ENCODE results near the gene TMPRSS9.

TMPRSS9 gene

DNA sequence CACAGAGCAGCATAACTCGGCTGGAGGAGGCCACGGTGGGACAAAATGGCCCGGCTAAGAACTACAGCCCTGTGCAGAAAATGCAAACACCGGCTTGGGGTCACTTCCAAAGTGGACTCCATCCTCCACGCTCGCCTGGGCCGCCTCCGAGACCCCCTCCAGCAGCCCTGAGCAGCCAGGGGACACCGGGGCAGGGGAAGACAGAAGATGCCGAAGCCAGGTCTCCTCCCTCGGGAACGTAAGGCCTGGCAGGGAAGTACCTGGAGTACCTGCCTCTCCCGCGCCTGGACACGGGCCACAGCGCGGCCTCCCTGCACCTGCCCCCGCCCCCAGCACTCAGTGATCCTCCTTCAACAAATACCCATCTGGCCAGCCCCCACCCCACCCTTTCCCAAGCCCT lies 91.7 kb downstream of the TMPRSS9 start:
- TF ChIP-seq BACH2 (CRISPR knock-in tag; IDR thresholded peaks at IDR 0.05; ENCODE audit: borderline replicate concordance): no peak
- no peak for TF ChIP-seq OSR1 (CRISPR knock-in tag; IDR thresholded peaks at IDR 0.05)
- no peak for TF ChIP-seq ZFP3 (CRISPR knock-in tag; IDR thresholded peaks at IDR 0.05)
- TF ChIP-seq, protein P1, sequence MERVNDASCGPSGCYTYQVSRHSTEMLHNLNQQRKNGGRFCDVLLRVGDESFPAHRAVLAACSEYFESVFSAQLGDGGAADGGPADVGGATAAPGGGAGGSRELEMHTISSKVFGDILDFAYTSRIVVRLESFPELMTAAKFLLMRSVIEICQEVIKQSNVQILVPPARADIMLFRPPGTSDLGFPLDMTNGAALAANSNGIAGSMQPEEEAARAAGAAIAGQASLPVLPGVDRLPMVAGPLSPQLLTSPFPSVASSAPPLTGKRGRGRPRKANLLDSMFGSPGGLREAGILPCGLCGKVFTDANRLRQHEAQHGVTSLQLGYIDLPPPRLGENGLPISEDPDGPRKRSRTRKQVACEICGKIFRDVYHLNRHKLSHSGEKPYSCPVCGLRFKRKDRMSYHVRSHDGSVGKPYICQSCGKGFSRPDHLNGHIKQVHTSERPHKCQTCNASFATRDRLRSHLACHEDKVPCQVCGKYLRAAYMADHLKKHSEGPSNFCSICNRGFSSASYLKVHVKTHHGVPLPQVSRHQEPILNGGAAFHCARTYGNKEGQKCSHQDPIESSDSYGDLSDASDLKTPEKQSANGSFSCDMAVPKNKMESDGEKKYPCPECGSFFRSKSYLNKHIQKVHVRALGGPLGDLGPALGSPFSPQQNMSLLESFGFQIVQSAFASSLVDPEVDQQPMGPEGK (CRISPR knock-in tag; IDR thresholded peaks at IDR 0.05; ENCODE audit: borderline replicate concordance): no peak
- no peak for TF ChIP-seq CSDC2 (CRISPR knock-in tag; IDR thresholded peaks at IDR 0.05)
- TF ChIP-seq TOX (CRISPR knock-in tag; IDR thresholded peaks at IDR 0.05; ENCODE audit: borderline replicate concordance): no peak
- no peak for TF ChIP-seq SNAI2 (CRISPR knock-in tag; IDR thresholded peaks at IDR 0.05)
- ATAC-seq: no peak

DNA sequence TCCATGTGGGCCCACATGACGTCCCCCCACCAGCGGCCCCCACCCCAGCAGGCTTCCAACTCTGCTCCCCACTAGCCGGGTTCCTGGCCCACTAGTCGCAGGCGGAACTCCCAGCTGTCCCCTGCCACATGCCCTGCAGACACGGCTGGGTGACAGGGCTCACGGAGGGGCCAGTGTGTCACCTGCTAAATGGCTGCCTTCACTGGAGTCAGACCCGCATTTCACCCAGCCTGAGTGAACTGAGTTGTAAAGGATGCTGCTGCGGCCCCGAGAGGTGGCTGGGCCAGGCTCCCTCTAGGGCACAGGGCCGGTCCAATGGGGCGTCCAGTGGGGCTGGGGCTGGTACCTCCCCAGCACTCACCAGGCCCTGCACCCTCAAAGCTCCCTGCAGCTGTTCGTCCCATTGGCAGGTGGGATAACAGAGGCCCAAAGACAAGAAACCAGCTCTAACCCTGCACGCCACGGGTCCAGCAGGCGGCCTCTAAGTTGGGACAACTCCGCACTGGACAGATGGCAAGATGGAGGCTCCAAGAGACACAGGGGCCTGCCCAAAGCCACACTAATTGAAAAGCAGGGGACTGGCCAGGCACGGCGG lies 93.5 kb downstream of the TMPRSS9 start:
- no peak for ATAC-seq
- TF ChIP-seq ZNF70 (CRISPR knock-in tag; IDR thresholded peaks at IDR 0.05) (no peak), BACH2 (CRISPR knock-in tag; IDR thresholded peaks at IDR 0.05; ENCODE audit: borderline replicate concordance) (no peak), OSR1 (CRISPR knock-in tag; IDR thresholded peaks at IDR 0.05) (no peak)

DNA sequence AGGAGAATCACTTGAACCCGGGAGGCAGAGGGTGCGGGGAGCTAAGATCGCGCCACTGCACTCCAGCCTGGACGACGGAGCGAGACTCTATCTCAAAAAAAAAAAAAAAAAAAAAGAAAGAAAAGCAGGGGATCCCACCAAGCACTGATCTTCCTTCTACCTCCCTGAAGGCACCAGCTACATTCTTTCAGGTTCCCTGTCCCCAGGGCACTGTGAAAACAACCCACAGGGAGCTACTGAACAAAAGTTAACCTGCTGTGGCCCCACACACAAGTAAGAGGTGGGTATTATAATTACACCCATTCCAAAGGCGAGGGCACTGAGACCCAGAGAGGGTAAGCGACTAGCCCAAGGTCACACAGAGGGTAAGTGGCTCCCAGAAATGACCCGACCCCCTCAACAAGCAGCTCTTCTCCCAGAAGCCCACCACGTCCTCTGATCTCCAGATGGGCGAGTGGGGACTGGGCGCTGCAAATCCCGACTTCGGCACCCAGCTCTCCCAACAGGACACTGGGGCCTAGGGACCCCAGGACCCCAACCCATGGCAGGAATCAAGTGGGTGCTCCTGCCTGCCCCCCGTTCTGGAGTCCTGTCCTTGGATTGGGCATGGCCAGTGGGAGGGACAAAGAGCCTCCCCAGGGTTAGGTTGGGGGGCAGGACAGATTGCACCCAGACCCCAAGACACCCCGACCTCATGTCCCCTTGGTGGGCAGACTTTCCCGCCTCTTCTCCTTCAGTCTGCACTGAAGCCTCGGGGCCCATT lies 94.3 kb downstream of the TMPRSS9 start:
- no peak for ATAC-seq
- TF ChIP-seq GLIS3 (CRISPR knock-in tag; IDR thresholded peaks at IDR 0.05) (no peak), TCF4 (CRISPR knock-in tag; IDR thresholded peaks at IDR 0.05; ENCODE audit: borderline replicate concordance) (no peak), ARNTL (CRISPR knock-in tag; IDR thresholded peaks at IDR 0.05; ENCODE audit: borderline replicate concordance, low read depth) (no peak), ZFP3 (CRISPR knock-in tag; IDR thresholded peaks at IDR 0.05) (no peak), OSR1 (CRISPR knock-in tag; IDR thresholded peaks at IDR 0.05) (no peak), ZFP30 (CRISPR knock-in tag; IDR thresholded peaks at IDR 0.05) (no peak), ZC3H10 (CRISPR knock-in tag; IDR thresholded peaks at IDR 0.05) (no peak), ZNF565 (CRISPR knock-in tag; conservative IDR thresholded peaks at IDR 0.05; ENCODE audit: low read depth) (no peak), SNAI2 (CRISPR knock-in tag; IDR thresholded peaks at IDR 0.05) (no peak), RARB (CRISPR knock-in tag; IDR thresholded peaks at IDR 0.05) (no peak), TOX (CRISPR knock-in tag; IDR thresholded peaks at IDR 0.05; ENCODE audit: borderline replicate concordance) (no peak), ESRRG (CRISPR knock-in tag; IDR thresholded peaks at IDR 0.05) (no peak), BACH2 (CRISPR knock-in tag; IDR thresholded peaks at IDR 0.05; ENCODE audit: borderline replicate concordance) (no peak), ZNF8 (CRISPR knock-in tag; IDR thresholded peaks at IDR 0.05) (no peak)
- TF ChIP-seq, protein P2, sequence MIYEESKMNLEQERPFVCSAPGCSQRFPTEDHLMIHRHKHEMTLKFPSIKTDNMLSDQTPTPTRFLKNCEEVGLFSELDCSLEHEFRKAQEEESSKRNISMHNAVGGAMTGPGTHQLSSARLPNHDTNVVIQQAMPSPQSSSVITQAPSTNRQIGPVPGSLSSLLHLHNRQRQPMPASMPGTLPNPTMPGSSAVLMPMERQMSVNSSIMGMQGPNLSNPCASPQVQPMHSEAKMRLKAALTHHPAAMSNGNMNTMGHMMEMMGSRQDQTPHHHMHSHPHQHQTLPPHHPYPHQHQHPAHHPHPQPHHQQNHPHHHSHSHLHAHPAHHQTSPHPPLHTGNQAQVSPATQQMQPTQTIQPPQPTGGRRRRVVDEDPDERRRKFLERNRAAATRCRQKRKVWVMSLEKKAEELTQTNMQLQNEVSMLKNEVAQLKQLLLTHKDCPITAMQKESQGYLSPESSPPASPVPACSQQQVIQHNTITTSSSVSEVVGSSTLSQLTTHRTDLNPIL (CRISPR knock-in tag; IDR thresholded peaks at IDR 0.05; ENCODE audit: low read depth): no peak
- TF ChIP-seq, protein P3, sequence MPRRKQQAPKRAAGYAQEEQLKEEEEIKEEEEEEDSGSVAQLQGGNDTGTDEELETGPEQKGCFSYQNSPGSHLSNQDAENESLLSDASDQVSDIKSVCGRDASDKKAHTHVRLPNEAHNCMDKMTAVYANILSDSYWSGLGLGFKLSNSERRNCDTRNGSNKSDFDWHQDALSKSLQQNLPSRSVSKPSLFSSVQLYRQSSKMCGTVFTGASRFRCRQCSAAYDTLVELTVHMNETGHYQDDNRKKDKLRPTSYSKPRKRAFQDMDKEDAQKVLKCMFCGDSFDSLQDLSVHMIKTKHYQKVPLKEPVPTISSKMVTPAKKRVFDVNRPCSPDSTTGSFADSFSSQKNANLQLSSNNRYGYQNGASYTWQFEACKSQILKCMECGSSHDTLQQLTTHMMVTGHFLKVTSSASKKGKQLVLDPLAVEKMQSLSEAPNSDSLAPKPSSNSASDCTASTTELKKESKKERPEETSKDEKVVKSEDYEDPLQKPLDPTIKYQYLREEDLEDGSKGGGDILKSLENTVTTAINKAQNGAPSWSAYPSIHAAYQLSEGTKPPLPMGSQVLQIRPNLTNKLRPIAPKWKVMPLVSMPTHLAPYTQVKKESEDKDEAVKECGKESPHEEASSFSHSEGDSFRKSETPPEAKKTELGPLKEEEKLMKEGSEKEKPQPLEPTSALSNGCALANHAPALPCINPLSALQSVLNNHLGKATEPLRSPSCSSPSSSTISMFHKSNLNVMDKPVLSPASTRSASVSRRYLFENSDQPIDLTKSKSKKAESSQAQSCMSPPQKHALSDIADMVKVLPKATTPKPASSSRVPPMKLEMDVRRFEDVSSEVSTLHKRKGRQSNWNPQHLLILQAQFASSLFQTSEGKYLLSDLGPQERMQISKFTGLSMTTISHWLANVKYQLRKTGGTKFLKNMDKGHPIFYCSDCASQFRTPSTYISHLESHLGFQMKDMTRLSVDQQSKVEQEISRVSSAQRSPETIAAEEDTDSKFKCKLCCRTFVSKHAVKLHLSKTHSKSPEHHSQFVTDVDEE (CRISPR knock-in tag; IDR thresholded peaks at IDR 0.05): no peak
- TF ChIP-seq, protein P4, sequence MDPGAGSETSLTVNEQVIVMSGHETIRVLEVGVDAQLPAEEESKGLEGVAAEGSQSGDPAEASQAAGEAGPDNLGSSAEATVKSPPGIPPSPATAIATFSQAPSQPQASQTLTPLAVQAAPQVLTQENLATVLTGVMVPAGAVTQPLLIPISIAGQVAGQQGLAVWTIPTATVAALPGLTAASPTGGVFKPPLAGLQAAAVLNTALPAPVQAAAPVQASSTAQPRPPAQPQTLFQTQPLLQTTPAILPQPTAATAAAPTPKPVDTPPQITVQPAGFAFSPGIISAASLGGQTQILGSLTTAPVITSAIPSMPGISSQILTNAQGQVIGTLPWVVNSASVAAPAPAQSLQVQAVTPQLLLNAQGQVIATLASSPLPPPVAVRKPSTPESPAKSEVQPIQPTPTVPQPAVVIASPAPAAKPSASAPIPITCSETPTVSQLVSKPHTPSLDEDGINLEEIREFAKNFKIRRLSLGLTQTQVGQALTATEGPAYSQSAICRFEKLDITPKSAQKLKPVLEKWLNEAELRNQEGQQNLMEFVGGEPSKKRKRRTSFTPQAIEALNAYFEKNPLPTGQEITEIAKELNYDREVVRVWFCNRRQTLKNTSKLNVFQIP (CRISPR knock-in tag; IDR thresholded peaks at IDR 0.05; ENCODE audit: borderline replicate concordance, low read depth): no peak

Measured in SK-N-SH treated with all-trans-retinoic acid at 6 μM for 48 hours (cell line).